Measurements from ENCODE around the gene PPFIA2.

- TF ChIP-seq, protein P1, sequence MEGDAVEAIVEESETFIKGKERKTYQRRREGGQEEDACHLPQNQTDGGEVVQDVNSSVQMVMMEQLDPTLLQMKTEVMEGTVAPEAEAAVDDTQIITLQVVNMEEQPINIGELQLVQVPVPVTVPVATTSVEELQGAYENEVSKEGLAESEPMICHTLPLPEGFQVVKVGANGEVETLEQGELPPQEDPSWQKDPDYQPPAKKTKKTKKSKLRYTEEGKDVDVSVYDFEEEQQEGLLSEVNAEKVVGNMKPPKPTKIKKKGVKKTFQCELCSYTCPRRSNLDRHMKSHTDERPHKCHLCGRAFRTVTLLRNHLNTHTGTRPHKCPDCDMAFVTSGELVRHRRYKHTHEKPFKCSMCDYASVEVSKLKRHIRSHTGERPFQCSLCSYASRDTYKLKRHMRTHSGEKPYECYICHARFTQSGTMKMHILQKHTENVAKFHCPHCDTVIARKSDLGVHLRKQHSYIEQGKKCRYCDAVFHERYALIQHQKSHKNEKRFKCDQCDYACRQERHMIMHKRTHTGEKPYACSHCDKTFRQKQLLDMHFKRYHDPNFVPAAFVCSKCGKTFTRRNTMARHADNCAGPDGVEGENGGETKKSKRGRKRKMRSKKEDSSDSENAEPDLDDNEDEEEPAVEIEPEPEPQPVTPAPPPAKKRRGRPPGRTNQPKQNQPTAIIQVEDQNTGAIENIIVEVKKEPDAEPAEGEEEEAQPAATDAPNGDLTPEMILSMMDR (IDR thresholded peaks at IDR 0.05) = no peak
- TF ChIP-seq EP300 (IDR thresholded peaks at IDR 0.05) = no peak
Observed at GRCh38 chr12:81354327-81354932, 404.7 kb downstream of the PPFIA2 start.

Data from suprapubic skin (tissue), 3 donors.